Occipital lobe (tissue), 2 donors: ENCODE results near the gene TCEANC. TPM values are rescaled to one million over a fixed set of nuclear protein-coding genes. Genes with fewer than 3 reads are reported as not detected.
"Not testable (repeated sequence)": the region's sequence is repeated elsewhere in the genome, so short reads cannot be mapped to it uniquely, and the experiment has no call there.

Experiments
- DNase-seq: peaks from one replicate; lab custom pipeline; 2025; lab: John Stamatoyannopoulos, UW
- total RNA-seq: library from RNA; depleted of rRNA; stranded (reverse); fragments of >200 nt; gene quantifications from one replicate; pipeline ENCODE4 v1.2.3, GENCODE V29; 2014

TCEANC gene
- total RNA-seq, 1 donor from 2014 or later: 14.7 TPM

DNA sequence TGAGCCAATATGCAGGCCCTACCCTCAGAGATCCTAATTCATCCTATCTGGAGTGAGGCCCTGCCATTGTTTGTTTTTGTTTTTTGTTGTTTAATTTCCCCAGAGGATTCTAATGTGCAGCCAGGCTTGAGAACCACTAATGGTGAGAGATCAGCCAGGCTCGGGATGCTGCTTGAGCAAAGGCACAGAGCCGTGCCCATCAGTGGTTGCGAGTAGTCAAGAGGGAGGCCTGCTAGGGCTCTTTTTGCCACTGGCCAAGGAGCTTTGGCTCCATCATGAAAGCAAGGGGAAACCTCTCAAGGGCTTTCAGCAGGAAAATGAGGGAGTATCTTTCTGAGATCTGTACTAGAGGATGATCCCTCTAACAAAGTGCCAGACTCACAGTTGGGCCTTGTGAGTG lies 2.7 kb downstream of the TCEANC start:
- no peak for DNase-seq

- DNase-seq: no peak
These were observed 5.7 kb downstream of the TCEANC start for GRCh38 chrX:13658602-13659001.

- DNase-seq: no peak
These were observed 6.1 kb downstream of the TCEANC start for GRCh38 chrX:13659063-13659462.

DNA sequence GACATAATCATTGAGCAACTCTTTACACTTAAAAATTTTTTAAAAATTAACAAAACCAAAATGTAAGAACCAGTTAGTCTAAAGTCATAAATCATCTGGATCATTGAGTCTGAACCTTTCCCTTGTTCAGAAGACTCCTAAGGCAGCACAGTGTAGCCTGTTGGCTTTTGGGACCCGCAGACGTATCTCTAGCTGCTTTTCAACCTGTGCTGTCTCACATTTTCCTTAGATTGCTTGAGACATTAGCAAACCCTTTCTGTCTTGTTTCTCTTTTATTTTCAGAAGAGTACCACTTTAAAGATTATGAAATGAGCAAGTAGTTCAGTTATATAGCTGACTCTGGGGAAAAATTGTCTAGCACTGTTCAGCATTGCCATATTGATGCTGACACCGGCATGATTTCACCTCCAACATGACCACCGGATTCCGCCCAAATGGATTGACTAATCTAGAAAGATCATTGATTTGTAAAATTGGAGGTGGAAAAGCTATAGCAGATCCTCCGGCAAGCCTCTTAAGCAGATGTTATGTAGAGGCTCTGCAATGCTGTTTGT lies 8.9 kb downstream of the TCEANC start:
- DNase-seq: no peak

DNA sequence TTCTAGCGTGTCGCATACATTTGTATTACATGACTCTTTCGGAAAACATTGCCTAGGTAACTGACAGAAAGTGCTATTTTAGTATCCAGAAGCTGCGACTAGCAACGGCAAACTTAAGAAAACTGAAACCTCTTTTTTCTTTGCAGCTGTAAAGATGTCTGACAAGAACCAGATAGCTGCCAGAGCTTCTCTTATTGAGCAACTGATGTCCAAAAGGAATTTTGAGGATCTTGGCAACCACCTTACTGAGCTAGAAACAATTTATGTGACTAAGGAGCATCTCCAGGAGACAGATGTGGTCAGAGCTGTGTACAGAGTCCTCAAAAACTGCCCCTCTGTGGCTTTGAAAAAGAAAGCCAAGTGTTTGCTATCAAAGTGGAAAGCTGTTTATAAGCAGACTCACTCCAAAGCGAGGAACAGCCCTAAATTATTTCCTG lies 9.4 kb downstream of the TCEANC start:
- DNase-seq: no peak

DNA sequence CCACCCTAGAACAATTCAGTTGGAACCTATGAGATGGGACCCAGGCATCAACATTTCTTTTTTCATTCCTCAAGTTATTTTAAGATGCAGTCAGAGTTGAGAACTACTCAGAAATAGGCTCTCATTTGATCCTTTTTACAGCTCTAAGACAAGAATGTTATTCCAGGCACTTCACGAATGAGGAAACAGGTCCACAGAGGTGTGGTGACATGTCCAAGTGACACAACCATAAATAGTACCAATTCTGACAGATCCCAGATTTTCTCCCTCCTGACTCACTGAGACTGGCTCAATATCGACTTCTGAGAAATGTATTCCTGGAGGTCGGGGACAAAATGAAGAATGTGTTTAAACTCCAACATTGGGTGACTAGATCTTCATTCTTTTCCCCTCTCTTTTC lies 11.1 kb downstream of the TCEANC start:
- DNase-seq: no peak

- peak; percentile 22 for DNase-seq
These were observed 13.9 kb downstream of the TCEANC start for GRCh38 chrX:13666836-13667235.

GRCh38 chrX:13667919-13668318 lies 15.0 kb downstream of the TCEANC start:
- DNase-seq: no peak

DNA sequence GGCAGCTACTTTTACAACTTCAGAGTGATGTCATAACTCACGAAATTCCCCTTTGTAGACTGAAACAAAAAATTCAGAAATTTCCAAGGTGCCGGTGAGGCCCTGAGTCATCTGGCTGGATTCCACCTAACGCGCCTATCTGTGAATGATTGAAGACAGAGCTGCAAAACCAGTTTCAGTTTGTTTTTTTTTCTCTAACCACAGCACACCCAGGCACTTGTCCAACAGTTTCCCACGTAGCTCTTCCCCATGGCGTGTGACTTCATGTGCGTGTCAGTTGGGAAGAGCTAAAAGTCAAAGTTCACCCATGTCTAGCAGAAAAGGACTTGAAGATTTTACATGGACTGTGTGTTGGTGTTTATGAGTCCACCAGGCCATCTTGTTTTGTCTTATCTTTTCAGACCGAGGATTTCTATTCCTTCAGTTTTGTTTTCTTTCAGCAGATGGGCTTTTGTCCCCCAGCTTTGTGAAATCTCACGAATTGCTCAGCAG lies 16.4 kb downstream of the TCEANC start:
- DNase-seq: no peak

GRCh38 chrX:13669755-13670154 lies 16.8 kb downstream of the TCEANC start:
- not testable (repeated sequence) for DNase-seq

GRCh38 chrX:13670197-13670596 lies 17.3 kb downstream of the TCEANC start:
- no peak for DNase-seq

GRCh38 chrX:13673016-13673415 lies 20.1 kb downstream of the TCEANC start:
- no peak for DNase-seq

DNA sequence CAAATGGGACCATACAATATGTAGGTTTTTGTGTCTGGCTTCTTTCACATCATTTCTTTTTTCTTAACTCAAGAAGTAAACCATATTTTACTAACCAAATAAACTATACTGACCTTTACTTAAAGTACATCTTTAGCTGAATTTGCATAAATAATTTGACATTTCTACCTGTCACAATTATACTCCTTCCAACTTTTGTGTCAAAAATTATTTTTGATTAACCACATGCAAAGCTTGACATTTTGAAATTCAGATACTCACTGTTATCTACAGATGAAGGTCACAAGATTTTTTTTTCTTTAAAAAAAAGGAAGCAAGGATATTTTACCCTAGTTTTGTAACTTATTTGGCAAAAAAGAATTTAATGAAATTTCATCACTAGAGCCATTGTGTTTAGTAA lies 23.9 kb downstream of the TCEANC start:
- no peak for DNase-seq

DNA sequence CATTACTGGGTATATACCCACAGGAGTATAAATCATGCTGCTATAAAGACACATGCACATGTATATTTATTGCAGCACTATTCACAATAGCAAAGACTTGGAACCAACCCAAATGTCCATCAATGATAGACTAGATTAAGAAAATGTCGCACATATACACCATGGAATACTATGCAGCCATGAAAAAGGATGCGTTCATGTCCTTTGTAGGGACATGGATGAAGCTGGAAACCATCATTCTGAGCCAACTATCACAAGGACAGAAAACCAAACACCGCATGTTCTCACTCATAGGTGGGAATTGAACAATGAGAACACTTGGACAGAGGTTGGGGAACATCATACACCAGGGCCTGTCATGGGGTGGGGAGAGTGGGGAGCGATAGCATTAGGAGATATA lies 26.8 kb downstream of the TCEANC start:
- DNase-seq: not testable (repeated sequence)

GRCh38 chrX:13681595-13681994 lies 28.7 kb downstream of the TCEANC start:
- no peak for DNase-seq

DNA sequence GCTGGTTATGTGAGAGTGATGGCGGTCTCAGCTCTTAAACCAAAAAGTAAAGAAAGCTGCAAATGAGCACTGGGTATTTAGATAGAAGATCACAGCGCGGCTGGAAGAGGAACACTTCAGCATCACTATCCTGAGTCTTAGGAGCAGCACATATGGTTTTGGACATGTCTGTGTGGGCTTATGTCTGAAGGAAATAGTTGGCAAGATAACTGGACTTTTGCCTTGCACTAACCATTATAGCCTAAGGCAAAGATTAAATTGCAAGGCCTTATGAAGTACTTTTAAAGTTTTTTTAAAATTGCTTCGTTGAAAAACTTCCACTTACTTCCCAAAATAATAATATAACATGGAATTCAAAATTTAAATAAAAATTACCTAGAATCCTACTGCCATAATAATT lies 31.4 kb downstream of the TCEANC start:
- DNase-seq: no peak

- DNase-seq: no peak
These were observed 32.3 kb downstream of the TCEANC start for GRCh38 chrX:13685126-13685763.

DNA sequence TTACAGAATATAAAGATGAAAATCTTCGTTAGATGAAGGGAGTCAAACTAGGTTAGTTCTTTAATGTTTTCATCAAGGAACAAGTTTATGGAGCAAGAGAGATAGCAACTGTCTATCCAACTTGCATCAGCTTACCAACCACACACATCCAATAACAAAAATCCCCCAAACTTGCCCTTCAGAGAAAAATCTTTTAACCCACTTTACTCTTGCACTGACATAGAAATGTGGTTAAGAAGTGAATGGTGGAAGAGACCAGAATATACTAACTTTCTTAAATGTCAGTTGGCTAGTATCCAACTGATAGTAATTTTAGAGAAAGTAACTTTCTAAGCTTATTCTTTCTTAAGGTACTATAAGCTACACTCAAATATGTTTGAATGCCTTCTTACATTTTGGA lies 34.3 kb downstream of the TCEANC start:
- DNase-seq: no peak

GRCh38 chrX:13688384-13688957 lies 35.5 kb downstream of the TCEANC start:
- no peak for DNase-seq

- peak; percentile 46 for DNase-seq
These were observed 36.2 kb downstream of the TCEANC start, which contains the start of gene RAB9A for GRCh38 chrX:13688958-13689740. TSS of gene RAB9A (plus strand) at chrX:13689128. CDS start at chrX:13708747, 19,619 bp downstream.

DNA sequence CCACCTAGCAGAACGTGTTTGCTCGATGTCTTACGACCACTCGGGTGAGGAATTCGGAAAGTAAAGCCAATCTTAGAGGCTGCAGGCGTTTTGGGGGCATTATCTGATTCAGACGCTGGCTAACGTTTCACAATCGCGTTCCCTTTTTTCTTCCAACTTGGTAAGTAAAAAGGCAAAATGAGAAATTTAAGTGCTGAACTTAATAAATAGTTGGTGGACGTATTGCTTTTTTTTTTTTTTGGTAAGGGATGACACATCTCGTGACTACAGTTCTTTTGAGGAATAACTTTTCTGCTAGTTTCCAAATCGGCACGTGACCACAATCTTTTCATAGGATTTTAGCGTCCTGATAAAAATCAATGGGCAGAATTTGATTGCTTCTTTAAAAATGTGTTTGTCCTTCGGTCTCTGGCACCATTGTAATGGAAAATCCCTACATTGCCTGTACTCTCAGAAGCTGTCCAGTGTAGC lies 36.8 kb downstream of the TCEANC start:
- DNase-seq: no peak

GRCh38 chrX:13690836-13691235 lies 37.9 kb downstream of the TCEANC start:
- DNase-seq: no peak
